ENCODE data around the gene CREBBP.

CREBBP gene

DNA sequence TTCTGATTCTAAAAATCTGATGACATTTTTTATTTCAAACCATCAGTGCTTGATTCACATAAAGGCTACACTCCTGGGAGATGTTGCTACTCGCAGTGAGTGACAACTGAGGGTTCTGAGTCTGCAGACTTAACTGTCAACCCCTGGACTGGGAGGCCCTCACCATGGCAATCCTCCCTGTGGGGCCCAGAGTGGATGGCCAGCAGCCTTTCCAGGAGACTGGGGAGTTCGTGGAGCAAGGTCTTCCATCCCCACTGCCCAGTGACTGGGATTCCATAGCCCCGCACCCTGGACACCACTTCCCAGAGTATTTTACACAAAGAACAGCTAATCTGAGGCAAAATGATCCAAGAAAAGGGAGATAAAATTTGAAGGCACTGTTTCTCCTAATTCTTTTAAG lies 59.3 kb downstream of the CREBBP start:
- no peak for DNase-seq

DNA sequence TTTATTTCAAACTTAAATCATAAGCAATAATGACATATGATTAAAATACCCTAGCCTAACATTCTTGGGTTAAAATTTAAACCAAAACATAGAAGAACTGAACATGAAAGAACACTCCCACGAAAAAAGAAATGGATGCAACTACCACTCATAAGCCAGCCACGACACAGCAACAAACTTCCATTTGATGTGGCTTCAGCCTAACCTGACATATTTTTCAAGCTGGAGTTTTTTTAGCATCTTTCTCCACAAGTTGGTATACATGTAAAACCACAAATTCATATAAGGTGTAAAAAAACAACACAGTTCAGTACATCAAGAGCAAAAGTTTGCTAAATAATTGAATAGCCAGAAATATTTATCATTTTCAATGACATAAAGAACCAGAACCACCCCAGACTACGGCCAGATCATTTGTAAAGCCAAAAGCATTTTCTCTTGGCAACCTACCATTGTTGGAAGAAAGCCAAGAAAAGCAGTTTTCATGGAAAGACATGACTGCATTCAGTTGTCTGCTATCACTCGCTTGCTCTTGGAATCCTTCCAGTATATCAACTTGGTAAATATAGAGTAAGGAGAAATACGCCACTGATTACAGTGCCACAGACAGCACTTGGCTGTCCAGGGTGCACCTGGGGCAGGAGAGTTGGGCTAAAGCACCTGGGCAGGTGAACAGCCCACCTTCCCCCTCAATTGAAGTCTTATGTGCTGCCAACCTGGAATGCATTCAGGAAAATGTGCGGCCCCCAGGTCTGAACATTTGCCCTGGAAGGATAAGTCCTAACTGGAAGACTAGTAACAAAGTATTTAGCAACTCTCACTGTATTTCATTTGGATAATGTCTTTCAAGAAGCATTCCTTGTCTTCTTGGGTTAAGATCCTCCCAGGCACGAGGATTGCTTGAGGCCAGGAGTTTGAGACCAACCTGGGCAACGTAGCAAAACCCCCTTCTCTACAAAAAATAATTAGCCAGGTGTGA lies 60.5 kb downstream of the CREBBP start:
- DNase-seq, result no peak

- no peak for DNase-seq
Measured at GRCh38 chr16:3819175-3819527, 61.4 kb downstream of the CREBBP start.

DNA sequence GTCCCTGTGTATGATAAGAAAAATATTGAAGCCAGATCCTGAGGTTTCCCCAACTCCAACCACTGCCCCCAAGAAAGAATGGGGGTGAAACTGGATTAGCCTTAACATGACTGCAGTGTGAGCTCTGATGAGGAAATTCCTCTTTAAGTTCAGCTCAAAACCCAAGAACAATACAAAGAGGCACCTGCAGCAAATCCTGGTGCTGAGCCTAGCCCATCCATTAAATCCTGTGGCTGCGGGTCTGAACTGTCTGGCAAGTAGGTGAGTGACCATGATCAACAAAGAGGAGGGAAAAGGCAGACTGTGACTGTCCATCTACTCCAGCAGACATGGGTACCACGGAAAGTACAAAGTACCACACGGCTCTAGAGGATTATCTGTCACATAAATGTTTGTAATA lies 64.2 kb downstream of the CREBBP start:
- no peak for DNase-seq

DNA sequence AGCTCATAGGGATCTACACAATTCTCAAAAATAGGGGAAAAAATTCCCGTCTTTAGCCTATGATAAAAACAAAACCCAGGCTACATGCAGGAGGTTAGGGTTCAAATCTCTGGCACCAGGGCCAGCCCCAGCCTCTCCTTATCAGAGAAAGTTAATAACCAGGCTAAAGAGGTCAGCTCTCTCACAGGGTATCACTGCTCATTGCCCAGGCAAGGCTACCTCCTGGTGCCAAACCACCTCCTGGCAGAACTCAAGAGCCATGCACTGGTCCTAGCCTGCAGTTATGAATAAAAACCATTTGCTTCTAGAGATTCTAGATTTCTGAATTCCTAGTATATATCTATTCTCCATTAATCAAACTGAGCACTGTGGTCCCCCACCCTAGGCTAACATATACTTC lies 65.8 kb downstream of the CREBBP start:
- no peak for DNase-seq

DNA sequence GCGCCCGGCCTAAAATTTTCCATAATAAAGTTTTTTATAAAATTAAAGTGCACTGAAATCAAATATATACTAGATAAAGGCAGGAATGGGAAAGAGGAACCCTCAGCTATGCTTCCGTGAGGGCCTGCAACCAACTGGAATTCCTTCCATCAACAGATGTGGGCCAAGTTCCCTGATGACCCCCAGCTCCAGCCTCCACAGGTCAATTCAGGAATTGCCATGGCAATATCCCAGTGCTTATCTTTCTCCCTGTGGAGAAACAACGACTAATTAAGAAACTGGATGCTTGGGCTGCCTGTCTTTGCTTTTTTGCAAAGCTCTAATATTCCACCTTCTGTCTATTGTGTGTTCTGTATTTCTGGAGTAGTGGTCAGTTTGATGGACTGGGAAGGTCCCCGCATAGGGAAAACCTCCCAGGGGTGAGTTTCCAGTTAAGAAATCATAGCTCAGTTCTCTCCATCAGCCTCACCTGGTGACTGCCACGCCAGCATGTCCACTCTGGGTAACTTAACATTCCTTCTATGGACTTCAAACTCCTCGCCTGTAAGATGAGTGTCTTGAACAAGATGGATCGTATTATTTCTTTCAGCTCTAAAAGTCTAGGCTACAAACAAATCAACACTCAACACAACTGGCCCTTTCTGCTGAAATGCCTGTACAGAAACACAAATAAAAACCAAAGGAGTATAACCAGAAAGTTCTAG lies 67.9 kb downstream of the CREBBP start:
- no peak for DNase-seq

- no peak for DNase-seq
Measured at GRCh38 chr16:3810818-3811217, 69.7 kb downstream of the CREBBP start.

GRCh38 chr16:3810198-3810664 lies 70.3 kb downstream of the CREBBP start:
- no peak for DNase-seq

- DNase-seq, result no peak
Measured at GRCh38 chr16:3808308-3809063, 72.0 kb downstream of the CREBBP start.

DNA sequence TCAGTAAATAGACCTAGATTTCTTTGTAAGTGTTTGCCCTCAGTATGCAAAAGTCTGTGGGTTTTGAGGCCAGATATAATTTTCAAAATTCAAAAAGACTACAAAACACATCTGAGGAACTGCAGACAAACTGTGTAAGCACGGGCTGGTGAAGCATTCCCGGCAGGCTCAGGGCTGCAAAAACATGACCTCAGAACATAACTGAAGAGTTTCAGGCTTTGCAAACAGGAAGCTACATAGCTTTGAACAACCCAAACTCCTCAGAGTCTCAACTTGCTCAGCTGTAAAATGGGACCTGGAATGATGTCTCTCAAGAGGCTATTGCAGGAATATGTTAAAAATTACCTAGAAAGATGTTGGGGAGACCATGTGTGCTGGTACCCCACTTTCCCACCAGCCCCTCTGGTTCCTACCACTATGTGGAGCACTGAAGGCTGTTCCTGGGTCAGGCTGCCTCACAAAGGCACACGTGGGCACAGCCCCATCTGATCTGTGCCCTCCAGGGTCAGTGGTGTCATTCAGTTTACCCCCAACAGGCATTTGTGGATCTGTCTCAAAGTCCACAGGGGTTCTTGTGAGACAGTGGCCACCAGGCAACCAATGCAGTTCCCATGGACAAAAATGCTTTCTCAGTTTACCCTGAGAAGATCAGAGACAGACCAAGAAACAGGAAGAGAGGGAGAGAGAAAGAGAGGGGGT lies 72.9 kb downstream of the CREBBP start:
- no peak for DNase-seq

DNA sequence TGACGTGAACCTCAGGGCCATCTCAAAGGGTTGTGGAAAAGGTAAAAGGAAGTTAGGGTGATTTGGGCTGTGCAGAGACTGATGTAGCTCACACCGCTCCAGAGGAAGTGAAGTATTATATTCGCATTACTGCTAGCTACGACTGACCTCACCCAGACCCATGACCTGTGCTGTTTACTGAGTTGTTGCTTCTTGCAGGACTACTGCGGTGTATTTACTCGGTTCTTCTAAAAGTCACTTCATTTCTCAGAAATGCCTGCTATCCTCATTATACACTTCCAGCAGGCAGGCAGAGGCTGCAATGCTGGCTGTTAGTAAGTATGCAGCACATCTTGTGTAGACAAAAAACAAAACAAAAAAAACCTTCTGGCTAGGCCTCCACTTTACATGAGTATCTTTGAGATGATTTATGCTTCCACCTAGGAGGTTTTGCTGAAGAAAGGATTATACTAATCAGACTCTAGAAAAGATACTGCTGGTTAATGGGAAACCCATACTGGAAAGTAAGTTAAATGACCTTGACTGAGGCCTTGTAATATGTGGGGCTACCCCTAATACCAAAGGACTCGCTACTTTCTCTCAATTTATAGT lies 76.0 kb downstream of the CREBBP start:
- DNase-seq, result no peak

GRCh38 chr16:3800477-3801270 lies 79.8 kb downstream of the CREBBP start:
- no peak for DNase-seq

- no peak for DNase-seq
Measured at GRCh38 chr16:3800019-3800418, 80.5 kb downstream of the CREBBP start.

GRCh38 chr16:3799354-3799753 lies 81.2 kb downstream of the CREBBP start:
- no peak for DNase-seq

- DNase-seq, result no peak
Measured at GRCh38 chr16:3798838-3799237, 81.7 kb downstream of the CREBBP start.

DNA sequence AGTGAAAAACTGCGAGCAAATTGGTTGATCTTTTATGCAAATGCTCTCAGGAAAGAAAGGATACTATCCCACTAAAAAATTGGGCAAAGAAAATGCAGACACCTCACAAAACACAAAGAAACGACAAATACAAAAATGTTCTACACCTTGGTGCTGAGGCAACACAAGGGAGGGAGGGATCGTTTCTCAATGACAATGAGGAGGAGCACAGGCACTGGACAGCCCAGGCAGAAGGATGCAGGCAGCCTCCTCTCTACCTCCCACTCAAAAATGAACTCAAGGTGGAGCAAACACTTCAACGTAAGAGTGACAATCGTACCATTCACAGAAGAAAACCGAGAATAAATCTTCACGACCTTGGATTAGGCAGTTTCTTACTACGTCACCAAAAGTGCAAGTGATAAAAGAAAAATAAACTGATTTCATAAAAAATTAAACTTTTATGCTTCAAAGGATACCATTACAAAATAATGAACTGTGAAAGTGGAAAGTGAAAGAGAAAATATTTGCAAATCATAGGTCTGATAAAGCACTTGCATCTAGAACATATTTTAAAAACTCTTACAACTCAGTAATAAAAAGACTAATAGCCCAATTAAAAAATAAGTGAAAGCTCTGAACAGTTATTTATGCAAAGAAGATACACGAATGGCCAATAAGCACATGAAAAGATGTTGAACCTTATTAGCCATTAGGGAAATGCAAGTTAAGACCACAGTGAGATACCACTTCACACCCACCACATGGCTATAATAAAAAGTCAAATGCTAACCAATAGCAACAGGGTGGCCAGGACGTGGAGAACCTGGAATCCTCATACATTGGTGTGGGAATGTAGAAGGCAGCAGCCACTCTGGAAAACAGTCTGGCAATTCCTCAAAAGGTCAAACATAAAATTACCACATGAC lies 82.4 kb downstream of the CREBBP start:
- DNase-seq, result no peak

DNA sequence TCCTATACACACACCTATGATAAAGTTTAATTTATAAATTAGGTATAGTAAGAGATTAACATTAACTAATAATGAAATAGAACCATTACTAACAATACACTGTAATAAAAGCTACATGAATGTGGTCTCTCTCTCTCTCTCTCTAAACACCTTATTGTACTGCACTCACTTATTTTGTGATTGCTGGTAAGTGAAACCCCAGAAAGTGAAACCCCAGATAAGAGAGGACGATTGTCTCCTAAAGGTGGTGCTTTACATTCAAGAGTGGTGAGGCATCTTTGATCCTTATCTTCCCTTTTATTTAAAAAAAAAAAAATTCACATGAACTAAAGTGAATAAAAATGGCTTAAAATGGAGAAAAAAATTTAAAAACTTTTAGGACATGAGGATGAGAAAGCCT lies 83.0 kb downstream of the CREBBP start:
- no peak for DNase-seq

GRCh38 chr16:3793161-3793576 lies 87.3 kb downstream of the CREBBP start:
- no peak for DNase-seq

DNA sequence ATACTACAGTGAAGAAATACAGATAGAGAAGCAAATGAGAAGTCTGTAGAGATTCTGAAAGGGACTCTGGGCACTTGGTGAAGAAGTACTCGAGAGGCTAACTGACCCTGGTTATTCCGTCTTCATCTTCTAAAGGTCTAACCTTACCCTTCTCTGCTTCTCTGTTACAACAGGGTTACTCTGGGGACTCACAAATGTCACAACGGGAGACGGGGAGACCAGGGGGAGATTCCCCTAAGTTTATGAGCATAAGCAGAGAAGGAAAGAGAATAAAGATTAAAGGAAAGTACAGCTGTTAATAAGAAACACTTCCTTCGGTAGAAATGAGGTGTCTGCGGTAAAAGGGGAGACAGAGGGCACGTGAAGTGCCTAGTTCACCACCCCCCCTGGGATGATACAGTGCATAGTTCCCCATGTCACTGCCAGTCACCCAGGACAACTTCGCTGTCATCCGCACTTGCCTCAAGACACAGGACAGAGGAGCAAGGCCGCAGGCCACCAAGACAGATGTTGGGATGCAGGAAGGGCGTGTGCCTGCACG lies 88.0 kb downstream of the CREBBP start:
- DNase-seq, result no peak

GRCh38 chr16:3791701-3792100 lies 88.8 kb downstream of the CREBBP start:
- no peak for DNase-seq
